Large intestine (tissue), 3 donors: ENCODE data around the gene TNNT3. TPM values are rescaled to one million over a fixed set of nuclear protein-coding genes. Genes with fewer than 3 reads are reported as not detected.

Experiments
- DNase-seq, 2 donors: peaks; one replicate each; pipeline versions ENCODE4 v3.0.0 to v3.0.0-alpha.2; 2013
- H3K27ac ChIP-seq: one replicate; pipeline ENCODE4 v1.5.1; 2013; ENCODE audit warnings: low read length
- H3K27me3 ChIP-seq: 2 replicates; pipeline ENCODE4 v1.6.1; 2013; ENCODE audit warnings: low read length; ENCODE audit not compliant: control insufficient read depth, insufficient read depth
- H3K36me3 ChIP-seq: 2 replicates; pipeline ENCODE4 v1.6.1; 2013; ENCODE audit warnings: low read length; ENCODE audit not compliant: control insufficient read depth, insufficient read depth
- H3K4me1 ChIP-seq: one replicate; pipeline ENCODE4 v1.6.1; 2013; ENCODE audit warnings: low read length; ENCODE audit not compliant: control insufficient read depth, insufficient read depth
- H3K4me3 ChIP-seq: one replicate; pipeline ENCODE4 v1.5.1; 2013; ENCODE audit warnings: low read length
- H3K9me3 ChIP-seq: one replicate; pipeline ENCODE4 v1.6.1; 2013; ENCODE audit warnings: mild to moderate bottlenecking, low read depth, low read length, moderate library complexity; ENCODE audit not compliant: control insufficient read depth
- WGBS: methylation state at CpG from one replicate; pipeline ENCODE4 v1.1.5; 2013; ENCODE audit warnings: low lambda C conversion rate; ENCODE audit not compliant: insufficient coverage; 5-methylcytosine and 5-hydroxymethylcytosine counted together
- polyA plus RNA-seq: library from polyadenylated mRNA; unstranded; fragments of 120-200 nt; gene quantifications from one replicate; pipeline ENCODE4 v1.2.1, GENCODE V29; 2013

TNNT3 gene
- polyA plus RNA-seq, 1 donor = 11.9 TPM

- no peak for DNase-seq
- 83% methylated on average over 7 of the region's 9 CpGs for WGBS
- H3K27me3 ChIP-seq = no peaks in the 10 kb centered on the region
- no peak overlapping the region for H3K27ac ChIP-seq
- H3K36me3 ChIP-seq = no peaks in the 10 kb centered on the region
- no peak overlapping the region for H3K4me3 ChIP-seq
- H3K9me3 ChIP-seq = no peaks in the 10 kb centered on the region
- peaks cover 6% of the 10 kb centered on the region for H3K4me1 ChIP-seq
Measured at GRCh38 chr11:1930462-1930830, 10.9 kb downstream of the TNNT3 start.

- no peak for DNase-seq
- H3K27me3 ChIP-seq = no peaks in the 10 kb centered on the region
- WGBS = 42% methylated on average over 1 of the region's 18 CpGs
Measured at GRCh38 chr11:1931341-1932104, 12.0 kb downstream of the TNNT3 start.

DNA sequence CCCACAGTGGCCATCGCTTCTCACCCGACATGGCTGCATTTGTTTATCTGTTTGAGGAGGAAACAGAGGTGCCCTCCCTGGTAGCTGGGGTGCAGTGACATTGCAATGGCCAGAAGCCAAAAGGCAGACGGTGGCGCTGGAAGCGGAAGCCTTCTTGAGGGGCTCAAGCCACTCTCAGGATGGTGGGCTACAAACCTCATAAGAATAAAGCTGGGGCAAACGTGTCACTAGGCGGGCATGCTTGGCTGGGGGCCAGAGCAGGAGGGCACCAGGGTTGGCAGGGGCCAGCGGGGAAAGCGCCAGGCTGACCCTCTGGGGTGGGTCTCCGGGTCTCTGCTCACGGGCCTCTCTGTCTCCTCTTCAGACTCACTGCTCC lies 12.6 kb downstream of the TNNT3 start:
- Histone ChIP-seq H3K4me1 (peaks cover 4% of the 10 kb centered on the region), H3K9me3 (no peaks in the 10 kb centered on the region), H3K36me3 (no peaks in the 10 kb centered on the region), H3K4me3 (no peak overlapping the region), H3K27me3 (no peaks in the 10 kb centered on the region), H3K27ac (no peak overlapping the region)
- DNase-seq = no peak
- no CpG with 5 or more reads among the region's 11 CpGs for WGBS

More at GRCh38 chr11:1931341-1932104, 12.0 kb downstream of the TNNT3 start:
- H3K36me3 ChIP-seq = no peaks in the 10 kb centered on the region
- peak overlapping the region; percentile 23 for H3K27ac ChIP-seq
- H3K4me1 ChIP-seq = peaks cover 6% of the 10 kb centered on the region
- H3K9me3 ChIP-seq = no peaks in the 10 kb centered on the region
- no peak overlapping the region for H3K4me3 ChIP-seq

DNA sequence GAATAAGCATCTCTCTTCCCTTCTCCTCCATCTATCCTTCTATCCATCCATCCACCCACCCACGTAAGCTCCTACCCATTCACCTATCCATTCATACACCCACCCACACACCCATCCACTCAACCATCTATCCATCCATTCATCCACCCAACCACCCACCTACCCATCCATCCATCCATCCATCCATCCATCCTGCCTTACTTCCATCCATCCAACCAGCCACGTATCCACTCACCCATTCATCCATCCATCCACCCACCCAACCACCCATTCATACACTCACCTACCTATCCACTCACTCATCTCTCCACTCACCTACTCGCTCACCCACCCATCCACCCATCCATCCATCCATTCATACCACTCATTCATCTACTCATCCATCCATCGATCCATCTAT lies 13.2 kb downstream of the TNNT3 start:
- Histone ChIP-seq H3K27ac (no peak overlapping the region), H3K36me3 (no peaks in the 10 kb centered on the region), H3K27me3 (no peaks in the 10 kb centered on the region), H3K4me3 (no peak overlapping the region), H3K4me1 (no peaks in the 10 kb centered on the region), H3K9me3 (peaks cover 2% of the 10 kb centered on the region)
- no peak for DNase-seq
- WGBS = 100% methylated on average over 3 of the region's 4 CpGs

GRCh38 chr11:1933416-1934334 lies 14.2 kb downstream of the TNNT3 start:
- no peaks in the 10 kb centered on the region for H3K4me1 ChIP-seq
- peaks cover 3% of the 10 kb centered on the region for H3K9me3 ChIP-seq
- H3K4me3 ChIP-seq = no peak overlapping the region
- no CpG with 5 or more reads among the region's 18 CpGs for WGBS
- H3K27me3 ChIP-seq = no peaks in the 10 kb centered on the region
- no peaks in the 10 kb centered on the region for H3K36me3 ChIP-seq
- H3K27ac ChIP-seq = no peak overlapping the region
- DNase-seq = no peak

GRCh38 chr11:1934335-1935155 lies 15.0 kb downstream of the TNNT3 start:
- H3K27ac ChIP-seq = no peak overlapping the region
- DNase-seq = no peak
- H3K4me1 ChIP-seq = no peaks in the 10 kb centered on the region
- H3K36me3 ChIP-seq = no peaks in the 10 kb centered on the region
- peaks cover 3% of the 10 kb centered on the region for H3K9me3 ChIP-seq
- no peaks in the 10 kb centered on the region for H3K27me3 ChIP-seq
- no peak overlapping the region for H3K4me3 ChIP-seq
- no CpG with 5 or more reads among the region's 24 CpGs for WGBS

GRCh38 chr11:1935156-1936071 lies 15.9 kb downstream of the TNNT3 start:
- Histone ChIP-seq H3K9me3 (peaks cover 3% of the 10 kb centered on the region), H3K36me3 (no peaks in the 10 kb centered on the region), H3K27ac (no peak overlapping the region), H3K27me3 (no peaks in the 10 kb centered on the region), H3K4me3 (no peak overlapping the region), H3K4me1 (no peaks in the 10 kb centered on the region)
- no peak for DNase-seq
- WGBS = no CpG with 5 or more reads among the region's 33 CpGs

DNA sequence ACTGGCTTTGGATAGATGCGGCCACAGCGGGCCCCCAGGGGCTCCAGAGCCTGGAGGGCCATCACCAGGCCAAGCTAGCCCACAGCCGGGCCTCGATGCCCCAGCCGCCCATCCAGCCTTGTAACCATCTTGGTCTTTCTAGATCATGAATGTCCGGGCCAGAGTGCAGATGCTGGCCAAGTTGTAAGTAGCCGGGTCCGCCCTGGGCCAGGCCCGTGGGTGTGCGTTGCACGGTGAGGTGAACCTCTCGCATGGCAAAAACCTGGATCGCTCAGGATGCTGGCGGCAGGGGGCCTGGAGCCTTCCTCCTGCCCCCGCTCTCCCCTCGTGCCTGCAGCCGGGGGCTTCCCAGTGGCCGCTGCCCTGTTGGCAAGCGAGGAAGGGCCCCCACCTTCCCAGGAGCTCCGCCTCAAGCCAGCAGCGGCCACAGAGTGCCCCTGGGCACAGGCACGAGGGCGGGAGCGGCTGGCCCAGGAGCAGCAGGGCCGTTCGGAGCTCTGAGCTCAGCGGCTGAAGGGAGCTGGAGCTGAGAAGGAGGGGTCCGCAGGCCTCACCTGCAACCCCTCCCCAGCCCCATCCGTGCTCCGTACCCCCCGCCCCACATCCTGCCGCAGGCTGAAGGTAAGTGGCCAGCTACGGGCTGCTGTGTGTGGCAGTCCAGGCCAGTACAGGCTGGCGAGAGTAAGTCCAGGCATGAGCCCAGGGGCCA lies 16.7 kb downstream of the TNNT3 start:
- no peak for DNase-seq
- no peaks in the 10 kb centered on the region for H3K4me1 ChIP-seq

More for the DNA sequence above, 16.7 kb downstream of the TNNT3 start:
- Histone ChIP-seq H3K4me3 (no peak overlapping the region), H3K9me3 (peaks cover 3% of the 10 kb centered on the region), H3K27ac (no peak overlapping the region), H3K27me3 (no peaks in the 10 kb centered on the region), H3K36me3 (no peaks in the 10 kb centered on the region)
- no CpG with 5 or more reads among the region's 34 CpGs for WGBS
